ENCODE data around the gene STX19.

- TF ChIP-seq ETS1 (IDR thresholded peaks at IDR 0.05) (no peak), EZH2phosphoT487 (IDR thresholded peaks at IDR 0.05; ENCODE audit: unreplicated experiment) (no peak), NANOG (IDR thresholded peaks at IDR 0.05; ENCODE audit: borderline replicate concordance) (no peak), POLR2AphosphoS5 (IDR thresholded peaks at IDR 0.05; ENCODE audit: low read depth) (no peak), JUNB (IDR thresholded peaks at IDR 0.05; ENCODE audit: unreplicated experiment) (no peak), REST (IDR thresholded peaks at IDR 0.05; ENCODE audit: unreplicated experiment) (no peak), EZH2 (IDR thresholded peaks at IDR 0.05; ENCODE audit: low read depth, unreplicated experiment) (no peak), CREB1 (CRISPR knock-in tag; IDR thresholded peaks at IDR 0.05; ENCODE audit: low read depth) (no peak)
- TF ChIP-seq, protein P1, sequence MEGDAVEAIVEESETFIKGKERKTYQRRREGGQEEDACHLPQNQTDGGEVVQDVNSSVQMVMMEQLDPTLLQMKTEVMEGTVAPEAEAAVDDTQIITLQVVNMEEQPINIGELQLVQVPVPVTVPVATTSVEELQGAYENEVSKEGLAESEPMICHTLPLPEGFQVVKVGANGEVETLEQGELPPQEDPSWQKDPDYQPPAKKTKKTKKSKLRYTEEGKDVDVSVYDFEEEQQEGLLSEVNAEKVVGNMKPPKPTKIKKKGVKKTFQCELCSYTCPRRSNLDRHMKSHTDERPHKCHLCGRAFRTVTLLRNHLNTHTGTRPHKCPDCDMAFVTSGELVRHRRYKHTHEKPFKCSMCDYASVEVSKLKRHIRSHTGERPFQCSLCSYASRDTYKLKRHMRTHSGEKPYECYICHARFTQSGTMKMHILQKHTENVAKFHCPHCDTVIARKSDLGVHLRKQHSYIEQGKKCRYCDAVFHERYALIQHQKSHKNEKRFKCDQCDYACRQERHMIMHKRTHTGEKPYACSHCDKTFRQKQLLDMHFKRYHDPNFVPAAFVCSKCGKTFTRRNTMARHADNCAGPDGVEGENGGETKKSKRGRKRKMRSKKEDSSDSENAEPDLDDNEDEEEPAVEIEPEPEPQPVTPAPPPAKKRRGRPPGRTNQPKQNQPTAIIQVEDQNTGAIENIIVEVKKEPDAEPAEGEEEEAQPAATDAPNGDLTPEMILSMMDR (conservative IDR thresholded peaks at IDR 0.05; ENCODE audit: low read depth in 2 of 2) = no peak
- TF ChIP-seq, protein P2, sequence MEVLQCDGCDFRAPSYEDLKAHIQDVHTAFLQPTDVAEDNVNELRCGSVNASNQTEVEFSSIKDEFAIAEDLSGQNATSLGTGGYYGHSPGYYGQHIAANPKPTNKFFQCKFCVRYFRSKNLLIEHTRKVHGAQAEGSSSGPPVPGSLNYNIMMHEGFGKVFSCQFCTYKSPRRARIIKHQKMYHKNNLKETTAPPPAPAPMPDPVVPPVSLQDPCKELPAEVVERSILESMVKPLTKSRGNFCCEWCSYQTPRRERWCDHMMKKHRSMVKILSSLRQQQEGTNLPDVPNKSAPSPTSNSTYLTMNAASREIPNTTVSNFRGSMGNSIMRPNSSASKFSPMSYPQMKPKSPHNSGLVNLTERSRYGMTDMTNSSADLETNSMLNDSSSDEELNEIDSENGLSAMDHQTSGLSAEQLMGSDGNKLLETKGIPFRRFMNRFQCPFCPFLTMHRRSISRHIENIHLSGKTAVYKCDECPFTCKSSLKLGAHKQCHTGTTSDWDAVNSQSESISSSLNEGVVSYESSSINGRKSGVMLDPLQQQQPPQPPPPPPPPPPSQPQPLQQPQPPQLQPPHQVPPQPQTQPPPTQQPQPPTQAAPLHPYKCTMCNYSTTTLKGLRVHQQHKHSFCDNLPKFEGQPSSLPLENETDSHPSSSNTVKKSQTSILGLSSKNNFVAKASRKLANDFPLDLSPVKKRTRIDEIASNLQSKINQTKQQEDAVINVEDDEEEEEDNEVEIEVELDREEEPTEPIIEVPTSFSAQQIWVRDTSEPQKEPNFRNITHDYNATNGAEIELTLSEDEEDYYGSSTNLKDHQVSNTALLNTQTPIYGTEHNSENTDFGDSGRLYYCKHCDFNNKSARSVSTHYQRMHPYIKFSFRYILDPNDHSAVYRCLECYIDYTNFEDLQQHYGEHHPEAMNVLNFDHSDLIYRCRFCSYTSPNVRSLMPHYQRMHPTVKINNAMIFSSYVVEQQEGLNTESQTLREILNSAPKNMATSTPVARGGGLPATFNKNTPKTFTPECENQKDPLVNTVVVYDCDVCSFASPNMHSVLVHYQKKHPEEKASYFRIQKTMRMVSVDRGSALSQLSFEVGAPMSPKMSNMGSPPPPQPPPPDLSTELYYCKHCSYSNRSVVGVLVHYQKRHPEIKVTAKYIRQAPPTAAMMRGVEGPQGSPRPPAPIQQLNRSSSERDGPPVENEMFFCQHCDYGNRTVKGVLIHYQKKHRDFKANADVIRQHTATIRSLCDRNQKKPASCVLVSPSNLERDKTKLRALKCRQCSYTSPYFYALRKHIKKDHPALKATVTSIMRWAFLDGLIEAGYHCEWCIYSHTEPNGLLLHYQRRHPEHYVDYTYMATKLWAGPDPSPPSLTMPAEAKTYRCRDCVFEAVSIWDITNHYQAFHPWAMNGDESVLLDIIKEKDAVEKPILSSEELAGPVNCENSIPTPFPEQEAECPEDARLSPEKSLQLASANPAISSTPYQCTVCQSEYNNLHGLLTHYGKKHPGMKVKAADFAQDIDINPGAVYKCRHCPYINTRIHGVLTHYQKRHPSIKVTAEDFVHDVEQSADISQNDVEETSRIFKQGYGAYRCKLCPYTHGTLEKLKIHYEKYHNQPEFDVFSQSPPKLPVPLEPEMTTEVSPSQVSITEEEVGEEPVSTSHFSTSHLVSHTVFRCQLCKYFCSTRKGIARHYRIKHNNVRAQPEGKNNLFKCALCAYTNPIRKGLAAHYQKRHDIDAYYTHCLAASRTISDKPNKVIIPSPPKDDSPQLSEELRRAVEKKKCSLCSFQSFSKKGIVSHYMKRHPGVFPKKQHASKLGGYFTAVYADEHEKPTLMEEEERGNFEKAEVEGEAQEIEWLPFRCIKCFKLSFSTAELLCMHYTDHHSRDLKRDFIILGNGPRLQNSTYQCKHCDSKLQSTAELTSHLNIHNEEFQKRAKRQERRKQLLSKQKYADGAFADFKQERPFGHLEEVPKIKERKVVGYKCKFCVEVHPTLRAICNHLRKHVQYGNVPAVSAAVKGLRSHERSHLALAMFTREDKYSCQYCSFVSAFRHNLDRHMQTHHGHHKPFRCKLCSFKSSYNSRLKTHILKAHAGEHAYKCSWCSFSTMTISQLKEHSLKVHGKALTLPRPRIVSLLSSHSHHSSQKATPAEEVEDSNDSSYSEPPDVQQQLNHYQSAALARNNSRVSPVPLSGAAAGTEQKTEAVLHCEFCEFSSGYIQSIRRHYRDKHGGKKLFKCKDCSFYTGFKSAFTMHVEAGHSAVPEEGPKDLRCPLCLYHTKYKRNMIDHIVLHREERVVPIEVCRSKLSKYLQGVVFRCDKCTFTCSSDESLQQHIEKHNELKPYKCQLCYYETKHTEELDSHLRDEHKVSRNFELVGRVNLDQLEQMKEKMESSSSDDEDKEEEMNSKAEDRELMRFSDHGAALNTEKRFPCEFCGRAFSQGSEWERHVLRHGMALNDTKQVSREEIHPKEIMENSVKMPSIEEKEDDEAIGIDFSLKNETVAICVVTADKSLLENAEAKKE (CRISPR knock-in tag; IDR thresholded peaks at IDR 0.05) = no peak
Measured at GRCh38 chr3:94070341-94070911, 42.0 kb upstream of the STX19 start.
